Daoy (cell line): ENCODE results near the gene MICAL2. TPM values are rescaled to one million over a fixed set of nuclear protein-coding genes. Genes with fewer than 3 reads are reported as not detected.

Experiments used
- DNase-seq: peaks from one replicate; pipeline ENCODE4 v3.0.0-alpha.2; 2015; ENCODE audit warnings: low read depth
- total RNA-seq: library from RNA; depleted of rRNA; stranded (reverse); fragments of >200 nt; shearing (Covaris generic); gene quantifications from 2 replicates; pipeline ENCODE4 v1.2.3, GENCODE V29; 2014; rRNA removed

Gene MICAL2
- total RNA-seq, 1 experiment from 2014 or later = 178 TPM

DNA sequence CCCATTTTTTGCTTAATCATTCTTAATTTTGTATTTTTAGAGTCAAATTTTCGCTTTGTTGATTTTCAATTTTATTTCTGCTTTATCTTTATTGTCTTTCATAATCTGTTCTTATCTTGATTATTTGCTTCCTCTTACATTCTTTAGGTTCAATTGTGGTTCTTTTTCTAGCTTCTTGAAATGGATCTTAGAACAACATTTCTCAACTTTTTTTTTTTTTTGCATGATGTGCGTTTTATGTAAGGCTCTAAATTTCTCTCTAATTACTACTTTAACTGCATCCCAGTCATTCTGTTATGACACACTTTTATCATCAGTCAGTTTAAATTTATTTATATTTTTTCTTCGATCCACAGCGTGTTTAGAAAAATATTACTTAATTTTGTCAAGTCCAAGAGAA lies 201.7 kb downstream of the MICAL2 start:
- DNase-seq = no peak

Other genes starting within 250 kb of the MICAL2 start
- 44.6 and 46.5 TPM in 2 replicates for gene DKK3, start 102.0 kb upstream of the MICAL2 start, total RNA-seq